WTC11 (cell line): ENCODE data around the gene ABCA5.

Source experiments
- ATF1 ChIP-seq: sonication (generic); formaldehyde crosslinking; IDR thresholded peaks from 2 replicates; pipeline ENCODE4 v1.8.1; 2023; ENCODE audit warnings: mild to moderate bottlenecking, moderate library complexity, missing genetic modification reagents
- ELF4 ChIP-seq: sonication (generic); formaldehyde crosslinking; IDR thresholded peaks from 2 replicates; pipeline ENCODE4 v1.8.1; 2022; ENCODE audit warnings: low read depth, mild to moderate bottlenecking, moderate library complexity, missing genetic modification reagents
- SMAD3 ChIP-seq: sonication (generic); formaldehyde crosslinking; IDR thresholded peaks from 2 replicates; pipeline ENCODE4 v1.8.0; 2022; ENCODE audit warnings: missing genetic modification reagents, mild to moderate bottlenecking, borderline replicate concordance
- TP53 ChIP-seq: sonication (generic); formaldehyde crosslinking; IDR thresholded peaks from 2 replicates; pipeline ENCODE4 v1.8.1; 2023; ENCODE audit warnings: mild to moderate bottlenecking, missing genetic modification reagents
- ZNF232 ChIP-seq: sonication (generic); formaldehyde crosslinking; IDR thresholded peaks from 2 replicates; pipeline ENCODE4 v1.8.0; 2022; ENCODE audit warnings: mild to moderate bottlenecking, missing genetic modification reagents
- TF ChIP-seq, protein P1 (sequence below): fragments of 200-600 bp; IDR thresholded peaks from 2 replicates; pipeline ENCODE4 v1.8.0; 2022; ENCODE audit warnings: antibody characterized with exemption
- TF ChIP-seq, protein P2 (sequence below): sonication (generic); formaldehyde crosslinking; IDR thresholded peaks from 2 replicates; pipeline ENCODE4 v1.8.1; 2023; ENCODE audit warnings: mild to moderate bottlenecking, missing genetic modification reagents

DNA sequence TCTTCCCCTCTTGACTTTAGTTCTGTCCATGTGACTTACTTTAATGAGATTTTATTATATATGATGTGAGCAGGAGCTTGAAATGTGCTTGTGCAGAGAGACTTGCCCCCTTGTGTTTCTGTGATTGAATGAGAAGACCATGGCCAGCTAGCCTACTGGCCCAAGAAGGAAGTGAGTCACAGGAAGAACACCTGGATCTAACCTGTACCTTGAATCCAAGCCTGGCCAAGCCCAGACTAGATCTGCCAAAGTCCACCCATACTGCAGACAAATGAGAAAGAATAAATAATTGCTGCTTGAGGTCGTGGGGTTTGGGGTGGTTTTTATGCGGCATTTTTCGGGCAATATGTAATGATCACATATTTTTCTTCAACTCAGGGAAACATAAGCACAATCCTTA lies 107.9 kb downstream of the ABCA5 start:
- TF ChIP-seq, protein P1, sequence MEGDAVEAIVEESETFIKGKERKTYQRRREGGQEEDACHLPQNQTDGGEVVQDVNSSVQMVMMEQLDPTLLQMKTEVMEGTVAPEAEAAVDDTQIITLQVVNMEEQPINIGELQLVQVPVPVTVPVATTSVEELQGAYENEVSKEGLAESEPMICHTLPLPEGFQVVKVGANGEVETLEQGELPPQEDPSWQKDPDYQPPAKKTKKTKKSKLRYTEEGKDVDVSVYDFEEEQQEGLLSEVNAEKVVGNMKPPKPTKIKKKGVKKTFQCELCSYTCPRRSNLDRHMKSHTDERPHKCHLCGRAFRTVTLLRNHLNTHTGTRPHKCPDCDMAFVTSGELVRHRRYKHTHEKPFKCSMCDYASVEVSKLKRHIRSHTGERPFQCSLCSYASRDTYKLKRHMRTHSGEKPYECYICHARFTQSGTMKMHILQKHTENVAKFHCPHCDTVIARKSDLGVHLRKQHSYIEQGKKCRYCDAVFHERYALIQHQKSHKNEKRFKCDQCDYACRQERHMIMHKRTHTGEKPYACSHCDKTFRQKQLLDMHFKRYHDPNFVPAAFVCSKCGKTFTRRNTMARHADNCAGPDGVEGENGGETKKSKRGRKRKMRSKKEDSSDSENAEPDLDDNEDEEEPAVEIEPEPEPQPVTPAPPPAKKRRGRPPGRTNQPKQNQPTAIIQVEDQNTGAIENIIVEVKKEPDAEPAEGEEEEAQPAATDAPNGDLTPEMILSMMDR = no peak
- TF ChIP-seq, protein P2, sequence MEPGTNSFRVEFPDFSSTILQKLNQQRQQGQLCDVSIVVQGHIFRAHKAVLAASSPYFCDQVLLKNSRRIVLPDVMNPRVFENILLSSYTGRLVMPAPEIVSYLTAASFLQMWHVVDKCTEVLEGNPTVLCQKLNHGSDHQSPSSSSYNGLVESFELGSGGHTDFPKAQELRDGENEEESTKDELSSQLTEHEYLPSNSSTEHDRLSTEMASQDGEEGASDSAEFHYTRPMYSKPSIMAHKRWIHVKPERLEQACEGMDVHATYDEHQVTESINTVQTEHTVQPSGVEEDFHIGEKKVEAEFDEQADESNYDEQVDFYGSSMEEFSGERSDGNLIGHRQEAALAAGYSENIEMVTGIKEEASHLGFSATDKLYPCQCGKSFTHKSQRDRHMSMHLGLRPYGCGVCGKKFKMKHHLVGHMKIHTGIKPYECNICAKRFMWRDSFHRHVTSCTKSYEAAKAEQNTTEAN = no peak
- no peak for TF ChIP-seq TP53 (CRISPR knock-in tag)
- no peak for TF ChIP-seq ELF4 (CRISPR knock-in tag)
- TF ChIP-seq ATF1 (CRISPR knock-in tag) = no peak
- TF ChIP-seq SMAD3 = no peak
- no peak for TF ChIP-seq ZNF232 (CRISPR knock-in tag)
